22Rv1 (cell line): ENCODE data around the gene ZNF846.
"Not testable (repeated sequence)": the region's sequence is repeated elsewhere in the genome, so short reads cannot be mapped to it uniquely, and the experiment has no call there.

Source experiments
- H3K27ac ChIP-seq: fragments of 450-650 bp; 2 replicates; pipeline ENCODE4 v1.5.1; 2017
- ZFX ChIP-seq: fragments of 450-650 bp; IDR thresholded peaks from 2 replicates; pipeline ENCODE4 v1.6.1; 2017; ENCODE audit warnings: antibody characterized with exemption, borderline replicate concordance
- TF ChIP-seq, protein P1 (sequence below): fragments of 450-650 bp; IDR thresholded peaks from 2 replicates; pipeline ENCODE4 v1.5.1; 2017; ENCODE audit warnings: mild to moderate bottlenecking

Gene ZNF846

DNA sequence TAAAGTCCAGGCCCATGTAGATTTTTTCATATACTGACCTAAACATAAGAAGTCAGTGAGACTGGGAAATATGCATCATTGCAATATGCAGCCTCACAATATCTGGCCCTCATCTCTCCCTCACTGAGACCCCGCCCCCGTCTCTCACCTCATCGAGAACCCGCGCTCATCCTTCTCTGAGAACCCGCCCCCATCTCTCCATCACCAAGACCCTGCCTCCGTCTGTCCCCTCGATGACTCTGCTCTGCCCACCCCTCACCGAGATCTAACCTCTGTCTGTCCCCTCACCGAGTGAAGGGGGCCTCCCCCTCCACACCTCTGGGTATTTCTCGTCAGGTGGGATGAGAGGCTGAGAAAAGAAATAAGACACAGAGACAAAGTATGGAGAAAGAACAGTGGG is 20.5 kb upstream of the ZNF846 start:
- no peak overlapping the region for H3K27ac ChIP-seq
- TF ChIP-seq ZFX, result no peak
- TF ChIP-seq, protein P1, sequence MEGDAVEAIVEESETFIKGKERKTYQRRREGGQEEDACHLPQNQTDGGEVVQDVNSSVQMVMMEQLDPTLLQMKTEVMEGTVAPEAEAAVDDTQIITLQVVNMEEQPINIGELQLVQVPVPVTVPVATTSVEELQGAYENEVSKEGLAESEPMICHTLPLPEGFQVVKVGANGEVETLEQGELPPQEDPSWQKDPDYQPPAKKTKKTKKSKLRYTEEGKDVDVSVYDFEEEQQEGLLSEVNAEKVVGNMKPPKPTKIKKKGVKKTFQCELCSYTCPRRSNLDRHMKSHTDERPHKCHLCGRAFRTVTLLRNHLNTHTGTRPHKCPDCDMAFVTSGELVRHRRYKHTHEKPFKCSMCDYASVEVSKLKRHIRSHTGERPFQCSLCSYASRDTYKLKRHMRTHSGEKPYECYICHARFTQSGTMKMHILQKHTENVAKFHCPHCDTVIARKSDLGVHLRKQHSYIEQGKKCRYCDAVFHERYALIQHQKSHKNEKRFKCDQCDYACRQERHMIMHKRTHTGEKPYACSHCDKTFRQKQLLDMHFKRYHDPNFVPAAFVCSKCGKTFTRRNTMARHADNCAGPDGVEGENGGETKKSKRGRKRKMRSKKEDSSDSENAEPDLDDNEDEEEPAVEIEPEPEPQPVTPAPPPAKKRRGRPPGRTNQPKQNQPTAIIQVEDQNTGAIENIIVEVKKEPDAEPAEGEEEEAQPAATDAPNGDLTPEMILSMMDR, result no peak

DNA sequence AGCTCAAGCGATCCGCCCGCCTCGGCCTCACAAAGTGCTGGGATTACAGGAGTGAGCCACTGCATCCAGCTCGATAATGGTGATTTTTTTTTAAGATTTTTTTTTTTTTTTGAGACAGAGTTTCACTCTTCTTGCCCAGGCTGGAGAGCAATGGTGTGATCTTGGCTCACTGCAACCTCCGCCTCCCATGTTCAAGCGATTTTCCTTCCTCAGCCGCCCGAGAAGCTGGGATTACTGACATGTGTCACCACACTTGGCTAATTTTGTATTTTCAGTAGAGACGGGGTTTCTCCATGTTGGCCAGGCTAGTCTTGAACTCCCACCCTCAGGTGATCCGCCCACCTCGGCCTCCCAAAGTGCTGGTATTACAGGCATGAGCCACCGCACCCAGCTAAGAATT is 20.1 kb upstream of the ZNF846 start:
- H3K27ac ChIP-seq, result not testable (repeated sequence)

DNA sequence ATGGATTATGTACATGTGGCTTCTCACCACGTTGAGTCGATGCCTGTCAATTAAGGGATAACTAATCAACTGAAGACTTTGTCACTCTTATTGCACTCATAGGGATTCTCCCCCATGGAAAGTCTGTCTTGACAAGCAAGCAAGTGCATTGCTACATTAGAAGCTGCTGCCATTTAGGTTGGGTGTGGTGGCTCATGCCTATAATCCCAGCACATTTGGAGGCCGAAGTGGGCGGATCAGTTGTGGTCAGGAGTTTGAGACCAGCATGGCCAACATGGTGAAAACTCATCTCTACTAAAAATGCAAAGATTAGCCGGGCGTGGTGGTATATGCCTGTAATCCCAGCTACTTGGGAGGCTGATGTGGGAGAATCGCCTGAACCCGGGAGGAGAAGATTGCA is 18.3 kb upstream of the ZNF846 start:
- H3K27ac ChIP-seq, result peak overlapping the region; percentile 93; the same call in 1 of the 2 replicates

DNA sequence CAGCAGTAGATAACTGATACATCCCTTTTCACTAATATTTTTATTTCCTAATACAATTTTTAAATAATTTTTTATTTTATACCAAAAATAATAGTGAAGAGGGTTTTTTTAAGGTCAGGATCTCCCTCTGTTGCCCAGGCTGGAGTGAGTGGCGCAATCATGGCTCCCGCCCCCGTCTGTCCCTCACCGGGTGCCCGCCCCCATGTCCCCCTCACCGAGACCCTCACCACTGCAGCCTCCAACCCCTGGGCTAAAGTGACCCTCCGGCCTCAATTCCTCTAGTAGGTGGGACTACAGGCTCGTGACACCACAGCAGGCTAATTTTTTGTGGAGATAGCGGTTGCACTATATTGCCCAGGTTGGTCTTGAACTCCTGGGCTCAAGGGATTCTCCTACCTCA is 17.8 kb upstream of the ZNF846 start:
- H3K27ac ChIP-seq, result peak overlapping the region; percentile 93
- no peak for TF ChIP-seq ZFX
- TF ChIP-seq, protein P1, result no peak

More for the DNA sequence above, 18.3 kb upstream of the ZNF846 start:
- TF ChIP-seq, protein P1, result no peak
- TF ChIP-seq ZFX, result no peak

DNA sequence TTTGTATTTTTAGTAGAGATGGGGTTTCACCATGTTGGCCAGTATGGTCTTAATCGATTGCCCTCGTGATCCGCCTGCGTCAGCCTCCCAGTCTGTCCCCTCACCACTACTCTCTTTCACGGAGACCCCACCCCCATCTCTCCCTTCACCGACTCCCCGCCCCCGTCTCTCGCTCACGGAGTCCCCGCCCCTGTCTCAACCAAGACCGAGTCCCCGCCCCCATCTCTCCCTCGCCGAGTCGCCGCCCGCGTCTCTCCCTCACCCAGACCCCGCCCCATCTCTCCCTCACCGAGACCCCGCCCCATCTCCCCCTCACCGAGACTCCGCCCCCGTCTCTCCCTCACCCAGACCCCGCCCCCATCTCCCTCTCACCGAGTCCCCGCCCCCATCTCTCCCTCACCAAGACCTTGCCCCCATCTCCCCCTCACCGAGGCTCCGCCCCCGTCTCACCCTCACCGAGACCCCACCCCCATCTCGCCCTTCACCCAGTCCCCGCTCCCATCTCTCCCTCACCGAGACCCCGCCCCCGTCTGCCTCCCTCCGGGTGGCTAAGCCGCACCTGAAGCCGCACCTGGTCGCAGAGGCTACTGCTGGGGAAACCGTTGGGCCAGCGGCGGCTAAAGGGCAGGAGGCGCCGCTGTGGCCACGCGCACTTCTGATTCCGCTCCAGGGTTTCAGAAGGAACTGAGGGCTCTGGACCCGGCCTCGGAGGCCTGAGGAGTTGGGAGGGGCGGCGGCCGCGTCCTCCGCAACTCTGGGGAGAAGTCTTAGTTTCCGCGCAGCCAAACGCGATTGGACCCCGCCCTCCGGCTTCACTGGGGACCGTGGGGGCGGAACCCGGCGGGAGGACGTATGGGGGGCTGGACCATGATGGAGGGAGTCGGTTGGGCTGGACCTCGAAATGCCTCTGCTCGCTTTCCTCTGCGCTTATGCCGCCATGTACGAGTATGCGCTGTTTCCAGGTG is 17.1 kb upstream of the ZNF846 start:
- TF ChIP-seq, protein P1, result no peak
- no peak for TF ChIP-seq ZFX
- peak overlapping the region; percentile 93 for H3K27ac ChIP-seq

DNA sequence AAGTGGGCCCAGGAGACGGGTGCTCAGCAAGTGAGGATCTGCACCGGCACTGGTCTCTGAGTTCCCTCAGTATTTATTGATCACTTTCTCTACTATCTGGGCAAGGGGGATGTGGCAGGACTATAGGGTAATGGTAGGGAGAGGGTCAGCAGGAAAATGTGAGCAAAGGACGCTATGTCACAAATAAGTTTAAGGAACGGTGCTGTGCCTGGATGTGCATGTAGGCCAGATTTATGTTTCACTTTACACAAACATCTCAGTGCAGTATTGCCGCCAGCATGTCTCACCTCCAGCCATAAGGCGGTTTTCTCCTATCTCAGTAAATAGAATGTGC is 15.6 kb upstream of the ZNF846 start:
- peak overlapping the region; percentile 93 for H3K27ac ChIP-seq

DNA sequence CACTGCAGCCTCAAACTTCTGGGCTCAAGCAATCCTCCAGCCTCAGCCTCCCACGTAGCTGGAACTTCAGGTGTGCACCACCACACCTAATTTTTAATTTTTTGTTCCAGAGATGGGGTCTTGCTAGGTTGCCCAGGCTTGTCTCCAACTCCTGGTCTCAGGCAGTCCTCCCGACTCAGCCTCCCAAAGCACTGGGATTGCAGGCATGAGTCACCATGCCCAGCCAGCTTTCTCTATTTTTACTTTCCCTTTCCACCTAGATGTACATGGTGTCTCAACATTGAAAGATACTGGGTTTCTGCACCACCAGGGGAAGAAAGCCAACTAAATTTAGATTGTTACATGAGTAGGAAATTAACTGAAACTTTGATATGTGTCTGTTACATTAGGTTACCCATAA is 13.8 kb upstream of the ZNF846 start:
- H3K27ac ChIP-seq, result no peak overlapping the region
- TF ChIP-seq, protein P1, result no peak
- no peak for TF ChIP-seq ZFX

DNA sequence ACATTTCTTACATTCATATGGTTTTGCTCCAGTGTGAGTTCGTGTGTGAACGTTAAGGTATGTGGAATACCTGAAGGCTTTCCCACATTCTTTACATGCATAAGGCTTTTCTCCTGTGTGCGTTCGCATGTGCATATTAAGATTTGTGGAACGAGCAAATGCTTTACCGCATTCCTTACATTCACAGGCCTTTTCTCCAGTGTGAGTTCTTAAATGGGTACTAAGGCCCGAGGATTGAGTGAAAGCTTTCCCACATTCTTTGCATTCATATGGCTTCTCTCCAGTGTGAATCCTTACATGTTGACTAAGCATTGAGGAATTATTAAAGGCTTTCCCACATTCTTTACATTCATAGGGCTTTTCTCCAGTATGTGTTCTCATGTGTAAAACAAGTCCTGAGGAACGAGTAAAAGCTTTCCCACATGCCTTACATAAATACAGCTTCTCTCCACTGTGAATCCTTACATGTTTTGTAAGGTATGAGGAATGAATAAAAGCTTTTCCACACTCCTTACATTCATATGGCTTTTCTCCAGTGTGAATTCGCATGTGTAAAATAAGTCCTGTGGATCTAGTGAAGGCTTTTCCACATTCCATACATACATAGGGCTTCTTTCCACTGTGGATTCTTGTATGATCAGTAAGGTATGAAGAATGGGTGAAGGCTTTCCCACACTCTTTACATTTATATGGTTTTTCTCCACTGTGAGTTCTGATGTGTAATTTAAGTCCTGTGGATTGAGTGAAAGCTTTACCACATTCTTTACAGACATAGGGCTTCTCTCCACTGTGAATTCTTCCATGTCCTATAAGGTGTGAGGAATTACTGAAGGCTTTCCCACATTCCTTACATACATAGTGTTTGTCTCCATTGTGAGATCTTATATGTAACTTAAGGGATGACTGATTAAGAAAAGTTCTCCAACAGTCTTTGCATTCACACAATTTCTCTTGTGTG is 10.7 kb downstream of the ZNF846 start:
- H3K27ac ChIP-seq, result no peak overlapping the region
- TF ChIP-seq, protein P1, result no peak
- TF ChIP-seq ZFX, result no peak
